GM18858 (cell line): ENCODE data around the gene MAP3K8.
A peak's percentile ranks its signal among the peaks of the same experiment; 100 is the strongest.

Experiments used
- ATAC-seq: cut with Tn5 transposase; IDR thresholded peaks from one replicate; pipeline ENCODE4 v1.9.1; 2021; ENCODE audit not compliant: unreplicated experiment

The MAP3K8 gene

GRCh38 chr10:30488316-30488715 is 54.3 kb downstream of the MAP3K8 start:
- ATAC-seq, result no peak

DNA sequence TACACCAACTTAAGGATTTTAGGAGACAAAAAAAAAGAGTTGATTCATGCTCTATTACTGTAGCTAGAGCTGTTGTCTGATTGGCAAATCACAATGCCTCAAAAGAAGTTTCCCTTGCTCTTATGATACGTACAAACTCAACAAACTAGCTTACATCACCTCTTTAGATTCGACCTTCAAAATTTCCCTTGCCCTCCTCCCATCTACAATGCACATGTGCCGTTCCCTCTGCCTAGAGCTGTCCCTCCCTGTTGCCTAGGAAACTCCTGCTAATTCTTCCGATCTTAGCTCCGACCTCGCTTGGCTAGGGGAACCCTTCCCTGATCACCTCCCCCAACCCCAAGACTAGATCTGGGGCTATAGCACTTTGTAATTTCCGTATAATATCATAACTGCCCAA is 55.4 kb downstream of the MAP3K8 start:
- ATAC-seq, result no peak

- no peak for ATAC-seq
These were observed 56.5 kb downstream of the MAP3K8 start for GRCh38 chr10:30490289-30491000.

DNA sequence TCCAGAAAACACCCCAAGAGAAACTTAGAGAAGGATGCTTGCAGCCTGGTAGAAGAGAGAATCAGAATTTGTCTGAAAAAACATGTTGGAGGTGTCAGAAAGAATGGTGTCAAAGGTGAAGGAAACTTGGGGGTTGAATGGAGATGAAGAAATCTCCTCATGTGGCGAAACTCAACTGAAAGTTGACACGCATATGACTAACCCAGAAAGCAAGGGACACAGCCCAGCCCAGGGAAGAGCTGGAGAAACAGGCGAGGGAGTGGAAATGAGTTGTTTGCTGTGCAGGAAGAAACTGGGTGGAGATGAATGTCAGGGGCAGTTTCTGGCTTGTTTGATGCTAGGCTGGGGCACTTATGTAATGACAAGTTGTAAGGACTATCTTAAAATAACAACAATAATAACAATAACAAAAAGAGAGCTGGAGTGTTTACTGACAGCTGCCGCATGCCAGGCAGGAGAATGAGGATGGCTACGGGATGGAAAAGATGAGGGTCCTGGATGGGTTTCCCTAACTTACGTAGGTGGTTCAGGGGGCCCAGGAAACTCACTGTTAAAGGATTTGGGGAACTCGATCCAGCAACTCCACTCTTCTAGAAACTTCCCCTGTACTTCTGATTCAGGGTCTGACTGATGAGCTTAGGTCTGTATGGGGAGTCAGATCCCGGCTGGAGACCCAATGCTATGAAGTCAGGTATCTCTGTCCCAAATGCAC is 57.4 kb downstream of the MAP3K8 start:
- ATAC-seq, result no peak

DNA sequence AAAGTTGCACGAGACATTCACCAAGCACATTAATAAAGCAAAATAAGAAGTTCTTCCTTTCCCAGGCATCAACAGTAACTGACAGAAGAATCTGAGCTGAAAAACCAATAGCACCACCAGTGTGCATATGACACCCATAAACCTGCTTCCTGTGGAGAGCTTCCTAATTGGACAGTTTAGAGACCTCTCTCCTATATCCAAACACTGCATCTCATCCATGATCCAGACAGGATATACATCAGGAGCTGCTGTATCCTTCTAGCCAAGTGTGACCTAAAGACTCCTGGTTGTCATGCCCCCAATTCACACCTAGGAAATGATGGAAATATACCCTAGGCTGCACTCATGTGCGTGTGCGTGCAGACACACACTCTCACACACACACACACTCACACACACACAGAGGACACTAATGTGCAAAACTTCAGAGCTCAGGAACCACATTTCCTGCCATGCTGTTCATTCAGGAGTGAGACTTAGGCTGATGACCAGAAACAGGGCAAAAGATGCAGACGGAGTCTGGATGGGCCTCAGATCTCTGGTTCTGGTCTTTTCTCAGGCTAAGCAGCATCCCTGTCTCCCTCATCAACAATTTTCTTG is 58.0 kb downstream of the MAP3K8 start:
- no peak for ATAC-seq

DNA sequence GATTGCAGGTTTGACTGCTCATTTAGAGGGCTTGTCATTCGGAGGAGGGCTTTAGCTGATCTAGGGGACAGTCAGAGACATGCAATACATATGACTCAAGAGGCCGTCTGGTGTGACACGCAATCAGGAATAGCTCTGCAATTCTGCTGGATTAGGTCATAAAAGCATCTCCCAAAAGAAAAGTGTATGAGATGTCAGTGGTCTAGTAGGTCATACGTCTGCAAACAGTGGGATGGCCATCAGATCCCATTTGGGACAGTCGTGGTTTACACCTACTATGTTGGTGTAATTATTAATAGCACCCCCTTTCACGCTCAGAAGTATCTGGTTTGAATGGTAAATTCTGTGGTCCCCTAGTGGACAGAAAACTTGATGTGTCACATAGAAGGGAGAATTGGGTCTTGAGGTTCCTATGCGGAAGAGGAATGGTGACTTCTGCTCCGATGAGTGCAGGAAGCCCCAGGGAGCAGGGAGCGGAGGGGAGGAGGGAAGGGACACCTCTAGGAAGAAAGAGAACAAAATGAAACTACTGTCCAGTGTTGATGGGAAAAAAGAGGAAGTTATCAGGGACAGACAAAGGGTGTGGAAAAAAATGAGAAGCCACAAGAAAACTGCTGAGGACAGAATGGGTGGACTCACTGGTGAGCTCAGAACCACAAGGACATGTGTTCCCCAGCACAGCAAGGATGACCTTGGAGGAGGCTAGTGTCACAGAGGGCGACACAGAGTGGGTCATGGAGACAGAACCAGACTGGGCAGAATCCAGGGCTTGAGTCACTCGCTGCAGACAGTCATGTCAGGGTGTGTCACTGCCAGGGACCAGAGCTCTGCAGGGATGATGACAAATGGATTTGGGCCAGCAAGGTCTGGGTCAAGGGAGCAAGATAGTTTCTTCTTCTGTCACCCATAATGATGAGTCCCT is 59.9 kb downstream of the MAP3K8 start:
- ATAC-seq, result peak; percentile 24

DNA sequence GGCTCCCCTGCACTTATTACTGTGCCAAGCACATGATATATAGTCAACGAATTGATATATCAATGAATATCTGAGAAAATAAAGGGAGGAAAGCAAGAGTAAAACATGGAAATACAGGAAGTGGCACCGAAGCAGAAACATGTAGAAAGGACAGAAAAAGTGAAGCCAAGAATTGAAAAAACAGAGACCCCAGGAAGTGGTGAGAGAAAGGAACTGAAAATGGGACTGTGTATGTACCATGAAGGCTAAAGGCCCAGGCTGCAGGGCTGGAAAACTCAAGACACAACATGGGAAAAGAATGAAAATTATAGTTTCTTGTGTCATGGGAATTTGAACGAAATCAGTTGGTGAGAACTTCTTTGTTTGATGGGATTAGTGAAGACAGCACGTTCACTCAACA is 60.6 kb downstream of the MAP3K8 start:
- no peak for ATAC-seq

GRCh38 chr10:30495687-30496086 is 61.7 kb downstream of the MAP3K8 start:
- no peak for ATAC-seq

- ATAC-seq, result no peak
These were observed 65.8 kb downstream of the MAP3K8 start for GRCh38 chr10:30499816-30500215.

GRCh38 chr10:30500534-30500933 is 66.5 kb downstream of the MAP3K8 start:
- no peak for ATAC-seq

- no peak for ATAC-seq
These were observed 67.0 kb downstream of the MAP3K8 start for GRCh38 chr10:30500963-30501504.

DNA sequence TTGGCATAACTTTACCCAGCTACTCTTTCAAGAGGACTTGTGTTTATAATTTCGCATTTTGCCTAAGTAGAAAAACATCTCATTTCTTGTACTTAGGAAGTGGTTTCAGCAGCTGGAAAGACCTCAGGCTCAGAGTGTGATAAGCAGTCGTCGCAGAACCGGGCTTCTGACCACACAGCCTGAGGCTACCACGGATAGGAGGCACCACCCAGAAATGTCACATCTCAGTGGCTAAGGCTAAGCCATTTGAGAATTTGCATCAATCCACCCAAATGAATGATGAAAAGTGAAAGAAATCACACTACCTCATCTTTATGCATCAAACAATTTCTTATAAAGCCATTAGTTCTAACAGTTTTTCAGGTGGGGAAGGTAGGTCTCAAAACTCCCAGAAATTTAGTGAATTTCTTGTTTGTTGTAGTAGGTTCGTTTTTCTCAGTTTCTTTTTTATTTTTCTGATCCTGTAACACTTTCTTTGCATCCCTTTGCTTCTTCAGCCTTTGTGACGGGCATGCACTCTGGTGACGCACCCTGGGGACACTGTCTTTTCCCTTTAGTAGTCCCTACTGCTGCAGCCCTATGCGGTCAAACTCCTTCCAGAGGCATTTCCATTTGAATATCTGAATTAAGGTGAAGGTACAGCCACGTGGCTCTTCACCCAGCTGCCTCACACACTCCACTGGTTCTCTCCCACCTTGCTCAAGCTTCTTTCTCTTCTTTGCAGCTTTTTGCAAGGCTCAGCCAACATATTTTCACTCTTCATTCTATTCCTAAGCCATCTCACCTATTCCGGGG is 68.5 kb downstream of the MAP3K8 start:
- ATAC-seq, result peak; percentile 72

DNA sequence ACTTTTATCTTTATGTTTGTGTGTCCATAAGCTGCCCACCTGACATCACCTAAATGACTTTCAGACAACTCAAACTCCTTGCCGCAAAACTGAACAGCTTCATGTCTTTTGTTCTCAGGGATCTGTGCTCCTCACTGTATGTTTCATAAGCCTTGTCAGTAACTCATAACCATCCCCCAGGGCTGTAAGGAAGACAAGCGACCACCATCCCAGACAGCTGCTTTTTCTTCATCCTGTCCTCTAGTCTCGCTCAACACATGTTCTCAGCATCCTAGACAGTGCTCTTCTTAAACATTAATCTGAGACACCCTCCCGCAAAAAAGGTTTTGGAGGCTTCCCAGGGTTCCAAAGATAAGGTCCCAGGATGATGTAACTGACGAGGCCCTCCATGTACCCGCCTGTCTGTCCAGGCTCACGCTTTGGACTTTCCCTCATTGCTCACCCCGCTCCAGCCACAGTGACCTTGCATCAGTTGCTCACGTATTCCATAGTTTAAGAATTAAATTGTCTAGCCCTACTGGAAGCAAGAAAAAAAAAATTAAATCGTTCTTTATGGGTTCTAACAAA is 69.8 kb downstream of the MAP3K8 start:
- ATAC-seq, result no peak

DNA sequence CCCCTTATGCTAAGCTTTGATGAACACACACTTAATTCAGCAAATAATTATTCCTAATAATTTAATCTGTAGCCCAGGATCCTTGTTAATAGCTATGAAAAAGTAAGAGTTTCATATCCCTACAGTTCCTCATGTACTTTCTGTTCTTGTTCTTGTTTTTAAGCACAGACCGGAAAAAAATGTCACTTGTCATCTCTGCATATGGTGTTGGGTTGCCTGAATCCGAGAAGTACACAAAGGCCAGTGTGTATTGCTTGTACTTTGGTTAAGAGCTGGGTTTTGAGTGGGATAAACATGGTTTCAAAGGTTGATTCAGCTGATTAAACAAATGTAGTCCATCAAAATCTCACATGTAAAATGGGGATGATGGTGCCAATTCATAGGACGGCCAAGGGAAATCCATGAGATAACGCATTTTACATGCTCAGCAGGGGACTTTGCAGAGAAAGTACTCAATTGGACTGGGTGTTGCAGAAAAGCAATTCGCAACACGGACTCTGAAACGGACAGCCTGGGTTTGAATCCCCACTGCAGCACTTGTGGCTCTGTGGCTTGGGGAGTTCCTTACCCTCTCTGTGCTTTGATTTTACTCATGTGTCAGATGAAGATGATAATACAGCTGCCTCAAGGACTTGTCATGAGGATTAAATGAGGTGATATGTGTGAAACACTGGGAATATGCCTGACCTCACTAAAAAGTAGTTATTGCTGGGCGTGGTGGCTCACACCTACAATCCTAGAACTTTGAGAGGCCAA is 71.7 kb downstream of the MAP3K8 start:
- no peak for ATAC-seq

DNA sequence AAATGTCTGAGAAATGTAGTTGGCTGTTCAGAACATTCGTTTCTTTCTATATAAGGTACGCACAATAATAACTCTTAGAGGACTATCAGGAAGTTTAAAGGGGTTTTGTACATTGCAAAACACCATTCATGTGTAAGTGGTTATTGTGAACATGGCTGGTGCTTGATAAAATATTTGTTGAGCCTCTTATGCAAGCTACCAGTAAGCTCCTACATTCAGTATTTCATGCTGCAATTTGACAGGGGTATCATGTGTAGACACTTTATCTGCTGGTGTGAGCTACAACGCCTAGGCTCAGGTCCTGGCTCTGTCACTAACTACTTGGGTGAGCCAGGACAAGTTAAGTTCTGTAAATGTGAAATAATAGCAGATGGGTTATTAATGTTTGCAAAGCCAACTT is 75.5 kb downstream of the MAP3K8 start:
- ATAC-seq, result no peak

DNA sequence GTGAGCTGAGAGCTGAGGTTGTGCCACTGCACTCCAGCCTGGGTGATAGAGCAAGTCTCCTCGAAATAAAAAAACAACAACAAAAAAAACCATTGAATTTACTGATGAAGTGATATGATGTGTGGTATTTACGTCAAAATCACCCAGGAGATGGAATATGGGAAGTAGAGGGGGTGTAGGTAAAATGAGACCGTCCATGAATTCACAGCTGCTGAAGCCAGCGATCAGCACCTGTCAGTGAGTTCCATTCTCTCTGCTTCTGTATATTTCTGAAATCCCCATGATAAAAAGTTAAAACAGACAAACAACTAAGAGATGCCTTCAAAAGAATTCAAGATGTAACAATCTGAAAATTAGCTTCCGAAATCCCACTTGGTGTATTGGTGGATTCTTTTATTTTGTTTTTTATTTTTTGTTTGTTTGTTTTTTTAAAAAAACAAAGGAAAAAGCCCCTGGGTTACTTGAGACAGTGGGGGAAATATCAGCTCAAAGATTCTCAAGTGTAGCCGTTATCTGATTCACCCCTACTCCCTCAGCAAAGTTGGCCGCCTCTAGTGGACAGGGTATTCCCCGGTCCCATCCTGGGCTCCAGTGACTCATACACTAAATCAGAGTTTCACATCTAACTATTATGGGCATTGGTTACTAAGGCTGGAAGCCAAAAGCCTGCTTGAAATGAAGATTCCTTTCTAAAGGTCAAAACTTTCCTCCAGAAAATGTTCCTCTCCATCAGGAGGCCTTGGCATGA is 76.4 kb downstream of the MAP3K8 start:
- ATAC-seq, result peak; percentile 87

- ATAC-seq, result peak; percentile 35
These were observed 77.1 kb downstream of the MAP3K8 start for GRCh38 chr10:30510932-30511700.
